Dermis blood vessel endothelial cell (primary cell): ENCODE measurements around the gene MLLT10. TPM values are rescaled to one million over a fixed set of nuclear protein-coding genes. Genes with fewer than 3 reads are reported as not detected.

ENCODE experiments used
- DNase-seq: peaks from one replicate; pipeline ENCODE4 v3.0.0; 2010
- total RNA-seq: library from RNA; depleted of rRNA; stranded (reverse); fragments of >200 nt; gene quantifications from 2 replicates; pipeline ENCODE4 v1.2.3, GENCODE V29; 2014

MLLT10 gene
- total RNA-seq, 1 donor from 2014 or later = 35.4 TPM

DNA sequence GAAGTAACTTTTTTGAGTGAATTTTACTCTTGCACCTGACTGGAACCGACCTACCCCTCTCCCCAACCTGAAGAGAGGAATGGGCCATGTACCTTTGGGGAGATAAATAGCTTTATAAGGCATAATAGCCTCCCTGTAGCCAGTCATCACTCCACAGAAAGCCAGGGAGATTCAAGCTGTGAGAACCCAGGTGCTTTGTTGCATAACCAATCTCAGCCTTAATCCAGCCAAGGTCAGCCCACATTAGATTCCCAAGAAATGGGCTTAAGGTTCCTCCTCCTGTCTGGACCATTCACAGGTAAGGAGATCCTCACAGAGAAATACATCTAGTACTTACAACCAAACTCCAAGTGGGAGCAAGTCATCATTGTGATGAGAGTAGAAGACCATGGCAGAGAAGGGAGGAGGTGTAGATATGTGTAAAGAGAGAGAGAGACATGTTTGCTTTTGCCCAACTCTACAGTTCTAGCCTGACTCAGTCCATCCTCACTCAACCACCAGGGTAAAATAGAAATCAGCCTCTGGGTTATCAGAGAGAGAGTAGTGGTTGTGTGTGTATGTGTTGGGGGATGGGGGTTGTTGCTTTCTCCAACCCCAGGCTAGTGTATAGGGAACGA is 32.2 kb upstream of the MLLT10 start:
- no peak for DNase-seq

DNA sequence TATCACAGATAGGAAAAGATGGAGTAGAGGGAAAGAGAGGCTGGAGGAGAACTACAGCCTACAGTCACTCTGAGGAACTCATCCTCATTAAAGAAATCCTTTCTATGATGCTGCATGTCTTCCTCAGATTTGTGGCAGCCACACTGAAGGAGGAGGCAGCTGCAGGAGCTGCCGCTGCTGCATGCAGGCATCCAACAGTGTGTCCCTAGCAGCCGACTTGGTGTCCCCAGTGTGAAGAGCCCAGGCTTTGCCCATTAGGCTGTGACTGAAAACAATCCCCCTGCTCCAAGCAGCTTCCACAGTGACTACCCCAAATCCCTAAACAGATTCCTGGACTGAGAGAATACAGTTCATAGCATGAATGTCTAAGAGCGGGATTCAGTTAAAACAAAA is 31.7 kb upstream of the MLLT10 start:
- DNase-seq = no peak

DNA sequence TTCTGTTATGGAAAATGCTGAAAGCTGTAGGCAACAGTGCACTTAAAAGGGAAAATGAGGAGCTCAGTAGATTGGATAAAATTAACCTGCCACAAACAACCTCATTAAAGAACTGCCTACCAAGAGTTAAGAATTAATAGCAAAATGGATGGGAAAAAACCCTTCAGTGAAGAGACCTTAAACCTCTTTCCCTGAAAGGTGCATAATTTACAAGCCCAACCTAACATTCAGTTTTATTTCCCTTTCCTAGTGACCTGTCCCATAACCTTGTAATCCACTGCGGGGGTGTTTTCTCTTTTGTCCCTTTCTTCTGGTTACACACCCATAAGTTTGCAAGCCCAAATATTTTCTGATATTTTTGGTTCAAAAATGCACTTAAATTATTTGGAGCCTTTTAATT is 30.5 kb upstream of the MLLT10 start:
- DNase-seq = no peak

DNA sequence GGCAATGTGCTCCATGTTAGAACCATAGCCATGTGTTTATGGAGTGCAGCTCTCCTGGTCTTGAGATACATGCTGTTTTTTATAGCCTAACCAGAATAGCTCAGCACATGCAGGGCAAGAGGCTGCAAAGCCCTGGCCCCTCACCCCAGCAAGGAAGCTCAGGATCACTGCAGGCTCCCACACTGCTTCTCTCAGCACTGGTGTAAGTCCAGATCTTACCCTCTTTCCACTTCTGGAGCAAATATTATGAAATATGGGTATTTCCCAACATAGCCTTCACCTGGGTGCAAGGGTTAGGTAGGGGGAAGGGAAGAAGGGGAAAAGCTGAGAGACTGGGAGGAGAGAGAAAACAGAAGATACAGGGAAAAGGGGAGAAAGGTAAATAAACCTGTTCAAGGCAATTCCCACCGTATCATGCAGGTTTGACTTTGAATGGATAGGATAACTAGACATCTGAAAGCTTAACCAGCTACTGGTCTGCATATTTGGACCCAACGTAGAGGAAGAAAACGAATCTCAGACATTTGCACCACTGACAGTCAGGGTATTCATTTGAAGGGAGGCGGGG is 28.2 kb upstream of the MLLT10 start:
- no peak for DNase-seq

DNA sequence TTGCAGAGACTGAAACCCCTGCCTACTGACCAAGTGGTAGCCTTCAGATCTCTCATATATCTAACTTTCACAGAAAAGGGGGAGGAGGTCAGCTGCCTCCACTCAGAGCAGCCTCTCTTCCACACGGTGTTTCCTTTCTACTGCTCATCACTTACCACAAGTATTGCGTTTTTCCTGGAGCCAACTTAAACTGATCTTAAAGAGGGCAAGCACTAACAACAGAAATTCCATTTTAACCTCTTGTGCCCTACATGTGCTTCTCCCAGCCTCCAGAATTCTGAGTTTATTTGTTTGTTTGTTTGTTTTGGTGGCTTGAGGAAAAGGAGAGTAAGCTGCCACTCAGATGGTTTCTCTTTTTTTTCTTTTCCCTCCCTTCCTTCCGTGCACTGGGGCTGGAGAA is 27.7 kb upstream of the MLLT10 start:
- DNase-seq = no peak

DNA sequence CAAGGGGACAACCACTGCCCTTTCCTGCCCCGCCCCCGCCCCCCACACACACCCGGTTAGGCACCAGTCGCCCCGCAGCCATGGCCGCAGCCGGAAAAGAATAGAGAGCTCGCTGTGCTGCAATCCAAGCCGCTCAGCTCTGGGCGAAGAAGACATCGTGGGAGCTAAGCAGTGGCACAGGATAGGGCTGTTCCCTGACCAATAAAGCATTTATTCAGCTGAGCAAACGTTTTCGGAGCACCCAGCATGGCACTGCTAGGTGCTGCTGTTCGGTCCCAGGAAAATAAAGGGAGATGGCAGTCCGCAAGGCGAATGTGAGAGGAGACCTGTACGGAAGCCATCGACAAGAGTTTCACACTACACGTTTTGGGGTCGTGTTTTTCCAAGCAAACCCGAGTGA is 26.9 kb upstream of the MLLT10 start:
- DNase-seq = no peak

DNA sequence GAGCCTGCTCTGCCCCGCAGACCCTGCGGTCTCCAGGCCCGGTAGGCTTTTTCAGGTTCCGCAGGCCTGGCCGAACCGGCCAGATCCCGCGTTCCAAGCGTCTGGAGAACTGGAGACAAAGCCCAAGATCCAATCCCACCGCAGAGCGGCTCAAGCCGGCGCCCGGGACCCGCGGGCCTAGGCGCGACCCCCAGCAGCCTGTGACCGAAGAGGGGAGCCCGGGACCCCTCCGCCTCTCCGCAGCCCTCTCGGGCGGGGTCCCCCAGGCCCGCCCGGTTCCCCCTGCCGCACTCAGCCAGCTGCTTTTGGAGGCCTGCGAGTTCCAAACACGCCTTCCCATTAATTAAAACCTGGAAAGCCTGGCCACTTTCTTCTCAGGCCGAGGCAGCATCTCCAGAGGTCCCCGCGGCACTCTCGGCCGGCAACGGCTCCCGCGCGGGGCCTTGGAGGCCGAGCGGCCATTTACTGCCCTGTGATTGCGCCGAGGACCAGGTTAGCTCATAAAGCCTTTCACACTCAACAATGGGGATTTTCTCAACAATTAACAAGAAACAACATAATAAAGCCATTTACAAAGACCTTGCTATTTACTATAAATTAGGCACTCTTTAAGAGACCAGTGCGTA is 25.2 kb upstream of the MLLT10 start:
- no peak for DNase-seq

DNA sequence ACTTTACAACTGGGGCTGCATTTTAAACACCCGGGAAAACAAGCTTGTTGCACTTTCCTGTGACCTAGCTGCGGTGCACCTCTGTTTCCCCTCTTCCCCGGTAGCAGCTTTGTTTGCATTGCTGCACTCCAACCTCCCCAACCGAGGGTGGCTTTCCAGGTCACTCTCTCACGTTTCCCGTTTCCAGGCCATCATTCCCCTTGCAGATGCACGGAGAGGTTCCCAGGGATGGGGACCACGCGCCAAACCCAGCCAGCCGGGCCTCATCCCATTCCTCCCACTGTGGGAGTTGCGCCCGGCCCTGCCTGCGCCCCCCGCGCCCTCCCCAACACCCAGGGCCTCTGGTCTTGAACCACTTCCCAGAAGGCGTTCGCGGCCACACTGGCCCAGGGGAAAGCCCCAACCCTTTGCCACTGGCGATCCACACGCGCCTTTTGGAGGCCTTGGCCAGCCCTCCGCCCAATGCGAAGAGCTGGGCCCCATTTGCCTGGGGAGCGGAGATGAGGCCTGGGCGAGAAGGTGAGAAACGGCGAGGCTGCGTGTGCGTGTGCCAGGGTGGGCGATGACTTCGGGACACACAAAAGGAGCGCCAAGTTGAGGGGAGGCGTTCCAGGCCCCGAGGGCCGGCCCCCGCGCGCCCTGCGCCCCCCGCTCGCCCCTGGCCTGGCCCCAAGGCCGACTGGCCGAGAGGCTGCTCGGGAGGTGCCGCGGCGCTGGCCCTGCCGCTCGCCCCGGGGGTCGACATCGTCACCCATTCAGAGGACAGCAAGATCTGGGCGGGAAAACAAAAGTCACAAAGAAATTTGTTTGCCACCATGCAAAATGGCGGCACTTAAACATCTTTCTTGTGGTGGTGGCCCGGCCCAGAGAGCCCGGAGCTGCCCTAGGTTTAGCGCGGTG is 24.4 kb upstream of the MLLT10 start:
- DNase-seq = no peak

DNA sequence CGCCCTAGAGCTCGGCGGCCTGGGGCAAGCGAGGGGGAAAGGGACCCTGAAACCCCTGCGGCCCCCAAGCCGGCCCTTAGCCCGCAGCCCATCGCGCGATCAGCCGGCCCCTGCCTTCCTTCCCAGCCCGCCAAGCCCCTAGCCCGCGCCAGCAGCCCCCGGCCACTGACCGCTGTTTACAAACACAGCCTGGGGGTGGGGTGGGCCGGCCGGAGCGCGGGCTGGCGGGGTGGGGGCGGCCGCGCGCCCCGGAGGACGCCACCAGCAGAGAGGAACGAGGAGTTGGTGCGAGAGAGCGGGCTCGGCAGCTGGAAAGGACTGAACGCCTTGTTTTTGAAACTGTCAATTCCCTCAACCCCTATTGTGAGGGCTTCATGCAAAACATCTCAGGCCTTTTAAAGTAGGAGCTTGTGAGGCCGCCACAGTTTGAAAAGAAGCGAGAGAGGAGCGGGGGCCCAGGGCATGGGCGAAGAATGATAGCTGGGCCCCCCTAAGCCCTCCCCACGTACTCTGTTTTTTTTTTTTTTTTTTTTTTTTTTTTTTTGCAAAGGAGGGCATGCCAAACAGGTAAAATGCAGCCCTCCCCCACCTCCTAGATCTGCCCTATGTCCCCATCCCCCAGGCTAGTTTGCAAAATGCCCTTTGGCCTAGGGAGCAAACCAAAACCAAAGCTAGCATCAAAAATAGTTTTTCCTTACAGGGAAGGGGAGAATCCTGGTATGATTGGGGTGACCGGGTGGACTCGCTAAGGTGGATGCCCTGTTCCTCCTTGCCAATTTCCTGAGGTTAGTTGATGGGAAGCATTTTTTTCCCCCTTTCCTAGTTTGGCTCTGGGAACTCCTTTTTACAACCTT is 23.6 kb upstream of the MLLT10 start:
- DNase-seq = no peak

DNA sequence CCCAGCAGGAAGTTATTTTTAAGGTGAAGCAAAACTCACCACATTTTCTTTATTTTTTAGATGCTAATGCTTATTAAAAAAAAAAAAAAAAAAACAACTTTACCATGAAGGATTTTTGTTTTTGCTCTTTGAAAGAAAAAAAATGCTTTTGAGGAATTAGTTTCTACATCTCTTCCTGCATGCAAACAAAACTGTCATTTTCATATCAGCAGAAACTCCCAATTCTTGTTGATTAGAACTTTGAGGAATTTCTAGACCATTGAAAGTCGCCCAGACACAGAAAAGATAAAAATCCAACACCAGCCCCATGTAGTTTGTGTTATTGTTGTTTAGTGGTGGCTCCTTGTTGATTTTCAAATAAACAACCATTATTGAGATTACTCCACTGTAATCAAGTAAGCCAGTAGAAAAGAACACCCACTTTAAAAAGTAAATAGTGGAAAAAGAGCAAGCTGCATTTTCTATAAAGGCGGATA is 22.9 kb upstream of the MLLT10 start:
- DNase-seq = no peak

DNA sequence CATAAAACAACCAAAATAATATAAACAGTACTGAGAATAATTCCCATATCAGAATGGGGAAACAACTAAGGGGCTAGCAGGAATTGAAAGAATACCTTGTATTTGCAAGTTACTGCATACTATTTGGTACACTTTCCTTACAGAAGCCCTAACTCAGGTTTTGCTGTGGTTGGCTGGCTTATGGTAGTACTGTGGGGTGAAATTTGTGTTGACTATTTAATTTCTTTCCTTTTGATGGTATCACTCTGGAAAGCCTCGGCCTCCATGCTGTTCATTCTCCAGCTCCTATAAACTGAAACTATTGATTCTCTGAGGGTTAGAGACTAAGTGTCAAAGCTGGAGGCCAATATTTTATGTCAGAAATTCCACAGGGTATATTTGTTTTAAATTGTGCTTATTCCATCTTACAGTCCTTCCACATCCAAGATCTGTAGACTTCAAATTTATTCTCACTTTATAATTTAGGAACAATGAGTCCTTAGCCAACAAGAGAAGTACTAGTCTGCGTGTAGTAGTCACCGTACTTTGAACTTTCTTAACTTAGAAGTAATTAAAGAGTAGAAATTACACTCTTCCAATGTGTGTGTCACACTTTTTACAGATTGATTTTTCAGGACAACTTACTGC is 22.0 kb upstream of the MLLT10 start:
- no peak for DNase-seq

DNA sequence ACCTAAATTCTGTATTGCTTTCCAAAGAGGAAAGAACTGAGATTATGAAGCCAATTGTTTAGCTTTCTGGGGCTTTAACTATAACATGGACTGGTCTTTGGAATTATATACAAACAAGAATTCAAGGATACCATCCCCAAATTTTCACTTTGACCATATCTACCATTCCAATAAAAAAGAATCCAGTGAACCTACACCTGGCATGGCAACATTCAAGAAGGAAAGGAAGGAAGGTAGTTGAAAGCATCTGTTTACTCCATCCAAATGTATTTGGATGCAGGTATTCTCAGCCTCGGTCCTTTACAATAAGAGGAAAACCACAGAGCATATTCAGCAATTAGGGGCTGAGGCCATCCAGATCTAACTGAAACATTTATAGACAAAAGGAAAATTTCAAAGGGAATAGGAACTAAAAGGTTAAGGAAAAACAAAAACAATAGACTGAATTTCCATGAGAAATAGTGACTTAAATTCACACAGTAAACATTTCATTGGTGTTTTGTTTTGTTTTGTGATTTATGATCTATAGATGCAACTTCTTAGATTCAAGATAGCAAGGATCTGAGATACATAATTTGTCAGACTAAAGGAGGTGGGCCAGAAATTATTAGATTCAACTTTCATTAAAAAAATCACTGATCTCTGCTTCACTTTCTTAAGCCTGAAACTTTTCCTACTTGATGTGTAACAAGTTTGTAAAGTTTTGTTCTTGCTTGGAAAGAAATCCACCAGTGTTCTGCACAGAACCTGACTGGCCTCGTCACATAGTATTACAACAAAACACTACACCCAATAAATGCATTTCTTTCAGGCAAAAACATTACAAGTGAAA is 21.2 kb upstream of the MLLT10 start:
- DNase-seq = no peak

DNA sequence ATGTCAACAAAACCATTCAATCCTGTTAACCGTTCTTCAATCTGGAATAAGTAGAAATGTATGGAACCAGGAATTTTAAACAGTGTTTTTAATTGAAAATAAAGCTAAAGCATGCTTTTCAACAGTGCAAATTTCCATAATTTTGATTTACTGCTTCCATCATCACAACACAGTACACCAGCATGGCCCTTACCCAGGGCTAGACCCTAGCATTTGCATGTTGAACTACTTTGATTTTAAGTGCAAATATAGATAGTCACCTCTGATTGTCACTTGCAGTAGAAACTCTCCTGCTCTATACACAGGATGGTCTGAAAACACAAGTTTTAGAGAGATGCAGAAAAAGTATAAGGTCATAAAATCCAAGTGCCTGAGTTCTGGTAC is 20.6 kb upstream of the MLLT10 start:
- DNase-seq = no peak

DNA sequence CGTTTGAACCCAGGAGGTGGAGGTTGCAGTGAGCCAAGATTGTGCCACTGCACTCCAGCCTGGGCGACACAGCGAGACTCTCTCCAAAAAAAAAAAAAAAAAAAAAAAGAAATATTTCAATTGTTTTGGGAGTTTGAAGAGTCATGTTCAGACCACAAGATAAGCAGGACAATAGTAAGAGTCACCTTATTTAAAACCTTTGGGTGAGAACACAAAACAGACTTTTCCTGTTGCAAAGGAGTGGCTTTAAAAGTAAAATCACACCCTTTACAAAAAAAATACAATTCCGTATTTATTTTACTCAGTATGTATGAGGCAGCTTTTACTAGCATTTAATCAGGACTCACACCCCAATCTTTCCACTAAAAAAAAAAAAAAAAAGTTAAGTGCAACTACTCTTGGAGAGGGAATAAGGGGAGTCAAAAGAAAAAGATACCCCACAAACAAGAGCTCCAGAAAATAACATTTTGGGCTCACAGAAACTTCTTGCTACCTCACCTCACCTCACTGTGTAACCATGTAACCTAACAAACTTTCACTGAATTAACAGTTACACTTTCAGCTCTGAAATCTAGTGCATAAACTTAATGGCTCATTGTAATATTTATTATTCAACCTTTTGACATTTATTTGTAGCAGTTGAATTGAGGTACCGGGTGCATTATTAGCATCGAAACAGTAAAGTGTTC is 19.8 kb upstream of the MLLT10 start:
- no peak for DNase-seq

DNA sequence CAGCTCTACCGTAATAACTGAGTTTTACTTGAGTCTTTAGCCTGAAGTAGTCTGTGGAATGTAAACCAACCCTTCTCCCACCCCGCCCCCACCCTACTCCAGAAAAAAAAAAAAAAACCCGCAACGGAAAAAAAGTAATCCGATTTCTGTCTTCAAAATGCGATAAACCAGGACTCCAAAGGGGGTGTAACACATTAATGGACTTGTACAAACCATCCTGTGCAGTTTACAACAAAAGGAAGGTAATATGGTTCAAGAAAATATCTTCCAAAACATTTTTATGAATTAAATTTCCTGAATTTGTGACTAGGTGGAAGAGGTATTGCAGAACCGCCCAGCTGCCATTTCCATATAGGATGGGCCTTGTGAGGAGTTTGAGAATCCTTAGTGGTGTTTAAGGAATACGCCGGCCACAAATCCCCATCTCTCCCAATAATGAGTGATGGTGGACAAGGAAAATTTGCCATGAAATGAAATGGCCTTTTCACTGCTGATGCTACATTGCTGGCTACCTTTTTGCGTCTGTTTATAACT is 19.1 kb upstream of the MLLT10 start:
- DNase-seq = no peak

DNA sequence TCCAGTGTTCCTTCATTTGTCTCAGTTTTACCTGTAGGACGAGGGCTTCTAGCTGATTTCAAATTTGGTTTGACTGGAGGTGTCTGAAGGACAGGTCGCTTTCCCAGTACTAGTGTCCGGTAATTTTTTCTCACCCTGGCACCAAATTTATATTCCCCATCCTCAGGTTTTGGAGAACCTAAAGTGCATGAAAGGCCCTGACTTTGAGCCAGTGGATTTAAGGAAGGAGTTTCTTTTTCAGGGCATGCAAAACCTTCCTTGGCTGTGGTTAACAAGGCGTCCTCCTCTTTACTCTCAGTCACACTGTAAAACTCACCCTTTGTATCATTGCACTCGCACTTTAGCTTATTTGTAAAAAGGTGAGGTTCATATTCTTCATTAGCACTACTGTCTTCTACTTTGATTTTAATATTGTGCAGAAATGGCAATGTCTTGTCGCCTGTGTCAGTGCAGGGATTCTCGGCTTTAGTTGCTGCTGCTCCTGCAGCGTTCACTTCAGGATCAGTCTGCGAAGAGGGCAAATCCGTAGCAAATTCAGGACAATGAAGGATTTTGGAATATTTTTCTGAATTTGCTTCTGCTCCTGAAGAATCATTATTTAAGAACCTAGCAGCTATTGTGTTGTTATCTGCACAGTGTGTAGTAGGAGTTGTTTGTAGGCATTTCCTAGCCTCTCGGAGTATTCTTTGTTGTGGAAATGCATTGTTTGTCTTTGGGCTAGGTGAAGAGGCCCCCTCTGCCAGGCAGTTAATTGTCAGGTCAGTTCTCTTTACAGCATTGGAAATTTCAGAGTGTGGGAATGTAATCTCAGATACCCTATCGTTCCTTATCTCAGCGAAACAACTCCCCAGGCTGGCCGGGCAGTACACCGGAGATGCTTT is 18.4 kb upstream of the MLLT10 start:
- no peak for DNase-seq

DNA sequence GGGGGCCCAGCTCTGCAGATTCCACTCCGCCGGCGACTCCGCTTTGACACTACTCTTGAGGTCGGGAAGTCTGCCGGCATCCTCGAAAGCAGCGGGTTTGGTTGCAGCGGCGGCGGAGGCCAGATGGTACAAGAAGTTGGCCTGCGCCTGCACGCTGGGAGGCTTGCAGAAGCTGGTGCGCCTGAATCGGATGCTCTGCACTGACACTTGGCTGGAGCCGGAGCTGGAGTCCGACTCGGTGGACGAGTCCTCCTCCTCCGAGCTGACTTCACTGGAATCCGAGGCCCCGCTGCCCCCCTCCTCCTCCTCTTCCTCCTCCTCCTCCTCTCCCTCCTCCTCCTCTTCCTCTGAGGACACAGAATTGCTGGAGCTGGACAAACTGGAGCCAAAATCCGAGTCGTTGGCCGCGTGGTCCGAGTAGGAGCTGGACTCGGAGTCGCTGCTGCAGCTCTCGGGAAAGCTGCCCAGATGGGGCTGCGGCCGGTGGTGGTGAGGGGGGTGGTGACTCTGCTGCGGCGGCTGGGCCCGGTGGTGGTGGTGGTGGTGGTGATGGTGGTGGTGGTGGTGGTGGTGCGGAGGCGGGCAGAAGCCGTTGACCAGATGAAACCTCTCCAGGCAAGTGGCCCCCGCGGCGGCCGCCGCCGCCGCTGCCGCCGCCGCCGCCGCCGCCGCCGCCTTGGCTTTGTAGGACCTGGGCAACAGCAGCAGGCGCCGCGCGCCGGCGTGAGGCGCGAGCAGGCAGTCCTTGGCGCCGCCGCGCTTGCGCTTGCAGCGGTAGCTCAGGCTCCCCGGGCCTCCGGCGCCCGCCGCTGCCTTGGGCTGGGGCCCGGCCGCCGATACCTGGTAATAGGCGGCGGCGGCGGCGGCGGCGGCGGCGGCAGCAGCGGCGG is 17.5 kb upstream of the MLLT10 start:
- peak; percentile 82 for DNase-seq
